ENCODE measurements around the gene THAP5.

THAP5 gene

DNA sequence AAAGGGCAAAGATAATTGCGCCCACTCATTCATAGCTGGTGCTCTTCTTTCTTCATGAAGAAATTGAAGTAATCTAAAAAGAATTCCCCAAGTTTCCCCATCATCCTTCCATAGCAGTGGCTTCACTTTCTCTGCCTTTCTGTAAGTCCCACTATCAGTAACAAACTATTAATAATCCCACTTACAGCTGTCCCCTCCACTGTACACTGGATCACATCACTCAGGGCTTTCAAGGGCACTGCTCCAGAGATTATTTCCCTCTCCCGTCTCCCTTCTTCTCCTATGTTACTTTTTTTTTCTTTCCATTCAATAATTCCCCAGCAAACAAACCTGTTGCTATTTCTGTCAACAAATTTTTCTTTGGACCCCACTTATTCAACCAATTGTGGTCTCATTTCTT, 16.3 kb upstream of the THAP5 start:
- DNase-seq (ENCODE audit: low read depth), result no peak
- no peak for TF ChIP-seq CTCF (IDR thresholded peaks at IDR 0.05; ENCODE audit: control insufficient read depth, extremely low read depth, insufficient read depth)
- H3K4me3 ChIP-seq (ENCODE audit: low read depth, low read length), result no peak overlapping the region

GRCh38 chr7:108584211-108584610, 14.7 kb upstream of the THAP5 start:
- TF ChIP-seq CTCF (IDR thresholded peaks at IDR 0.05; ENCODE audit: control insufficient read depth, extremely low read depth, insufficient read depth), result no peak
- H3K4me3 ChIP-seq (ENCODE audit: low read depth, low read length), result no peak overlapping the region
- DNase-seq (ENCODE audit: low read depth), result no peak

- no peak for DNase-seq (ENCODE audit: low read depth)
- no peak for TF ChIP-seq CTCF (IDR thresholded peaks at IDR 0.05; ENCODE audit: control insufficient read depth, extremely low read depth, insufficient read depth)
- H3K4me3 ChIP-seq (ENCODE audit: low read depth, low read length), result no peak overlapping the region
These were observed 12.4 kb upstream of the THAP5 start for GRCh38 chr7:108581655-108582491.

DNA sequence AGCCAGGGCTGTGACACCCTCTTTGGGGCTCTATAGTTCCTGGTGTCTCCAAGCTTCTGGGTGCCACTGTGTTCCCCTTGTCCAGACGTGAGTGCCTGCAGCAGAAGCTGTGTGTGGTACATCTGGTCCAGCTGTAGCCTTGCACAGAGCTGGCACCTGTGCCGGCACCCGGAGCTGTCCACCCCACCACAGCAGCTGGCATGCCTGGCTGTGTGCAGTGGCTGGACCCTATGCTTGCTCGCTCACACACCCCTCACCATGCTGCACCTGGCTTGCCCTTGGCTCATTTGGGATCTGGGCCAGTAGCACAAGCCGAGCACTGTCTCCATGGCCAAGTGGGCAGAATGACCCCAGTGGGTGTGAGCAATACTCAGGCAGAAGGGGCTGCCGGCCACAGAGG, 10.8 kb upstream of the THAP5 start:
- no peak overlapping the region for H3K4me3 ChIP-seq (ENCODE audit: low read depth, low read length)
- DNase-seq (ENCODE audit: low read depth), result no peak
- no peak for TF ChIP-seq CTCF (IDR thresholded peaks at IDR 0.05; ENCODE audit: control insufficient read depth, extremely low read depth, insufficient read depth)

GRCh38 chr7:108578937-108579336, 9.4 kb upstream of the THAP5 start:
- DNase-seq (ENCODE audit: low read depth), result no peak
- no peak for TF ChIP-seq CTCF (IDR thresholded peaks at IDR 0.05; ENCODE audit: control insufficient read depth, extremely low read depth, insufficient read depth)
- H3K4me3 ChIP-seq (ENCODE audit: low read depth, low read length), result no peak overlapping the region

GRCh38 chr7:108576116-108576515, 6.6 kb upstream of the THAP5 start:
- TF ChIP-seq CTCF (IDR thresholded peaks at IDR 0.05; ENCODE audit: control insufficient read depth, extremely low read depth, insufficient read depth), result no peak
- no peak for DNase-seq (ENCODE audit: low read depth)
- H3K4me3 ChIP-seq (ENCODE audit: low read depth, low read length), result no peak overlapping the region

DNA sequence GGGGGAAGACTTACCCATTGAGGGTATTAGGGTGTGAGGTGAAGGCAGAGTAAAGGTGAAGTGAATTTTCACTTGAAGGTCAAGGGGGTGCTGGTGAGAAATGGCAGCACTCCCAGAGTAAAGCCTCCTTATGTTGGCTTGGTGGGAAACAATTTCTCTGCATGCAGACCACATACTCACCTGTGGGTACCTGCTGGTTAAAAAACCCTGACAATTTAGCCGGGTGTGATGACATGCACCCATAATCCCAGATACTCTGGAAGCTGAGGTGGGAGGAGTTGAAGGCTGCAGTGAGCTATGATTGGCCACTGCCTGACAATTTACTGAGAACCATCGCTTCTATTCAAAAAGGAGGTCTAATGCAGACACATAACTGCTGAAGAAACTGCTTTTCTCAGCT, 5.7 kb upstream of the THAP5 start:
- no peak overlapping the region for H3K4me3 ChIP-seq (ENCODE audit: low read depth, low read length)
- DNase-seq (ENCODE audit: low read depth), result no peak
- no peak for TF ChIP-seq CTCF (IDR thresholded peaks at IDR 0.05; ENCODE audit: control insufficient read depth, extremely low read depth, insufficient read depth)
